Endothelial cell of umbilical vein (primary cell): ENCODE results near the gene AEBP1. TPM values are rescaled to one million over a fixed set of nuclear protein-coding genes. Genes with fewer than 3 reads are reported as not detected.

ENCODE experiments used
- BruUV-seq: library from RNA; stranded (reverse); fragments of 400-500 nt; replicated peaks from 2 replicates; lab custom pipeline; 2021; lab: Mats Ljungman, UMichigan
- CTCF ChIA-PET: fragments of 300-600, 350-600 bp; sonication (Branson Sonifier 250); formaldehyde crosslinking; loops from one replicate; lab custom pipeline; 2021; ENCODE audit warnings: antibody characterized with exemption, inconsistent platforms; lab: Charles Lee
- POLR2A ChIA-PET: fragments of 300-600, 350-600 bp; sonication (Branson Sonifier 250); formaldehyde crosslinking; loops from one replicate; lab custom pipeline; 2021; ENCODE audit warnings: antibody characterized with exemption, inconsistent platforms; lab: Charles Lee
- DNase-seq: peaks from one replicate; pipeline ENCODE4 v3.0.0-alpha.2; 2011; ENCODE audit warnings: low read depth, low spot score
- FAIRE-seq: peaks from 2 replicates; lab custom pipeline; 2011; peaks lifted over from hg19 to GRCh38; lab: Jason Lieb, UNC
- H2AFZ ChIP-seq: 2 replicates; pipeline ENCODE4 v1.6.0; 2012; ENCODE audit warnings: low read depth, low read length, control low read depth, inconsistent platforms
- H3K27ac ChIP-seq: 2 replicates; pipeline ENCODE4 v1.5.1; 2011; ENCODE audit warnings: low read depth, mild to moderate bottlenecking, control low read depth, low read length, moderate library complexity; ENCODE audit not compliant: insufficient read depth
- H3K27me3 ChIP-seq, 2 experiments: 2 replicates each; pipeline versions ENCODE4 v1.6.0 to v1.6.1; 2011; ENCODE audit warnings: low read length in 2 of 2, mixed read lengths in 1 of 2; ENCODE audit not compliant: control insufficient read depth in 2 of 2, insufficient read depth in 2 of 2
- H3K36me3 ChIP-seq, 2 experiments: 2 replicates in 1 of 2; 3 replicates in 1 of 2; pipeline ENCODE4 v1.5.1; 2011; ENCODE audit warnings: low read length in 2 of 2, mild to moderate bottlenecking in 1 of 2, moderate library complexity in 1 of 2; ENCODE audit not compliant: control insufficient read depth in 2 of 2, insufficient read depth in 2 of 2; ENCODE audit errors: extremely low read depth in 1 of 2
- H3K4me1 ChIP-seq: 3 replicates; pipeline ENCODE4 v1.5.1; 2011; ENCODE audit warnings: mild to moderate bottlenecking, low read length; ENCODE audit not compliant: control insufficient read depth, insufficient read depth; ENCODE audit errors: extremely low read depth
- H3K4me2 ChIP-seq: 2 replicates; pipeline ENCODE4 v1.6.1; 2011; ENCODE audit warnings: low read length, control low read depth, mixed read lengths; ENCODE audit not compliant: insufficient read depth
- H3K4me3 ChIP-seq, 3 experiments: fragments of 200-600 bp in 1 of 3; sonication (generic), shearing (Covaris generic) in 1 of 3; replicated peaks in 1 of 3; 2 replicates each; pipeline ENCODE4 v1.5.1; 2011 to 2016; ENCODE audit warnings: control low read depth in 3 of 3, low read length in 3 of 3, mild to moderate bottlenecking in 2 of 3, inconsistent platforms in 1 of 3, low read depth in 1 of 3, moderate library complexity in 1 of 3; ENCODE audit not compliant: insufficient read depth in 1 of 3
- H3K79me2 ChIP-seq: 2 replicates; pipeline ENCODE4 v1.6.0; 2012; ENCODE audit warnings: low read length, inconsistent platforms; ENCODE audit not compliant: control insufficient read depth, insufficient read depth
- H3K9ac ChIP-seq: replicated peaks from 2 replicates; pipeline ENCODE3; 2011; ENCODE audit warnings: low read length, control low read depth; ENCODE audit not compliant: insufficient read depth; ENCODE audit errors: extremely low read depth
- H3K9me1 ChIP-seq: replicated peaks from 3 replicates; pipeline ENCODE4 v1.6.0; 2011; ENCODE audit warnings: mild to moderate bottlenecking, low read length; ENCODE audit not compliant: control insufficient read depth, insufficient read depth; ENCODE audit errors: extremely low read depth
- H3K9me3 ChIP-seq: replicated peaks from 2 replicates; pipeline ENCODE4 v1.5.1; 2012; ENCODE audit warnings: low read length, inconsistent platforms; ENCODE audit not compliant: control insufficient read depth, insufficient read depth
- H4K20me1 ChIP-seq: replicated peaks from 2 replicates; pipeline ENCODE3; 2011; ENCODE audit warnings: mild to moderate bottlenecking, low read length; ENCODE audit not compliant: control insufficient read depth, insufficient read depth; ENCODE audit errors: extremely low read depth
- CTCF ChIP-seq, 2 donors: IDR thresholded peaks; 1 replicate in 1 of 2; 2 replicates in 1 of 2; pipeline ENCODE4 v1.5.1; 2011; ENCODE audit warnings: low read length in 2 of 2, mild to moderate bottlenecking in 2 of 2, moderate library complexity in 2 of 2, control low read depth in 1 of 2, inconsistent platforms in 1 of 2, low read depth in 1 of 2; ENCODE audit not compliant: insufficient read depth in 1 of 2; ENCODE audit errors: extremely low read depth in 1 of 2
- EZH2 ChIP-seq: IDR thresholded peaks from 2 replicates; pipeline ENCODE4 v1.6.1; 2012; ENCODE audit warnings: borderline replicate concordance, low read depth, mild to moderate bottlenecking, moderate library complexity, low read length, inconsistent platforms; ENCODE audit not compliant: severe bottlenecking
- FOS ChIP-seq: IDR thresholded peaks from 2 replicates; pipeline ENCODE4 v1.6.1; 2011; ENCODE audit warnings: mild to moderate bottlenecking, low read length, moderate library complexity, borderline replicate concordance; ENCODE audit not compliant: insufficient read depth
- JUN ChIP-seq: IDR thresholded peaks from 2 replicates; pipeline ENCODE4 v1.6.1; 2011; ENCODE audit warnings: borderline replicate concordance, low read depth; ENCODE audit not compliant: insufficient read length, insufficient read depth
- MYC ChIP-seq: IDR thresholded peaks from one replicate; pipeline ENCODE4 v1.6.1; 2011; ENCODE audit warnings: mild to moderate bottlenecking, low read depth, low read length
- POLR2A ChIP-seq: IDR thresholded peaks from 2 replicates; pipeline ENCODE4 v1.6.1; 2012; ENCODE audit warnings: low read depth, mild to moderate bottlenecking, control low read depth, low read length
- POLR2AphosphoS5 ChIP-seq: IDR thresholded peaks from 2 replicates; pipeline ENCODE4 v1.6.1; 2012; ENCODE audit warnings: low read depth, mild to moderate bottlenecking, control low read depth, low read length, moderate library complexity; ENCODE audit not compliant: insufficient read depth
- dilution Hi-C: fragments of 300-500 bp; cut with MboI; formaldehyde crosslinking; loops from one replicate; pipeline ENCODE4 v1.15.0; 2019; ENCODE audit warnings: low sequenced_read_pairs; ENCODE audit not compliant: extremely low pct_ligation_motif_present
- intact Hi-C: fragments of 100-400 bp; cut with micrococcal nuclease; formaldehyde crosslinking; loops from one replicate; pipeline ENCODE4 v1.10.0; 2022
- polyA plus RNA-seq, 4 experiments: library from polyadenylated mRNA; depleted of rRNA in 3 of 4; stranded (reverse) in 3 of 4; unstranded in 1 of 4; fragments of >200 nt; gene quantifications; 2 replicates each; pipeline versions ENCODE4 v1.2.1 to v1.2.3, GENCODE V29; 2011 to 2012; ENCODE audit warnings: missing spikeins in 1 of 4
- total RNA-seq: library from RNA; stranded (reverse); gene quantifications from 2 replicates; pipeline ENCODE4 v1.2.3, GENCODE V29; 2021

The AEBP1 gene
- total and polyA plus RNA-seq, 2 donors (not counting 3 experiments of a cell fraction or from before 2014, with no cell fraction given): 20.6 to 48.0 TPM

- no peak for DNase-seq
- CTCF ChIA-PET: no interaction called here
Measured at GRCh38 chr7:44116789-44117666, 12.9 kb downstream of the AEBP1 start.

More at GRCh38 chr7:44116789-44117666, 12.9 kb downstream of the AEBP1 start:
- no peak overlapping the region for H3K4me2 ChIP-seq
- H3K36me3 ChIP-seq: peaks cover 3 to 27% of the 10 kb centered on the region in 2 experiments
- no peak overlapping the region for H3K9ac ChIP-seq
- peaks cover 16% of the 10 kb centered on the region for H3K79me2 ChIP-seq
- H3K9me3 ChIP-seq: no peaks in the 10 kb centered on the region
- TF ChIP-seq POLR2AphosphoS5 (no peak), JUN (no peak), FOS (no peak), EZH2 (no peak), MYC (no peak), POLR2A (no peak), CTCF (IDR thresholded peaks at IDR 0.05; ENCODE audit: extremely low read depth in 1 of 2, insufficient read depth in 1 of 2, low read depth in 1 of 2, low read length in 2 of 2) (no peak)
- H4K20me1 ChIP-seq: no peaks in the 10 kb centered on the region
- H3K4me1 ChIP-seq: peaks cover under 1% of the 10 kb centered on the region
- no TSS peak for BruUV-seq
- POLR2A ChIA-PET: no interaction called here
- H3K9me1 ChIP-seq: no peaks in the 10 kb centered on the region
- dilution Hi-C loops (no loop called here), intact Hi-C loops (no loop called here)
- no peak overlapping the region for H3K27ac ChIP-seq
- FAIRE-seq: no peak
- H3K27me3 ChIP-seq: no peaks in the 10 kb centered on the region
- no peak overlapping the region for H3K4me3 ChIP-seq
- H2AFZ ChIP-seq: no peak overlapping the region
